Measurements from ENCODE around the gene PLPPR5.
"Not testable (repeated sequence)": the region's sequence is repeated elsewhere in the genome, so short reads cannot be mapped to it uniquely, and the experiment has no call there.

Gene PLPPR5

GRCh38 chr1:98919211-98919610 is 85.5 kb downstream of the PLPPR5 start:
- DNase-seq (ENCODE audit: low read depth in 2 of 2), result peak; percentile 68 to 72

DNA sequence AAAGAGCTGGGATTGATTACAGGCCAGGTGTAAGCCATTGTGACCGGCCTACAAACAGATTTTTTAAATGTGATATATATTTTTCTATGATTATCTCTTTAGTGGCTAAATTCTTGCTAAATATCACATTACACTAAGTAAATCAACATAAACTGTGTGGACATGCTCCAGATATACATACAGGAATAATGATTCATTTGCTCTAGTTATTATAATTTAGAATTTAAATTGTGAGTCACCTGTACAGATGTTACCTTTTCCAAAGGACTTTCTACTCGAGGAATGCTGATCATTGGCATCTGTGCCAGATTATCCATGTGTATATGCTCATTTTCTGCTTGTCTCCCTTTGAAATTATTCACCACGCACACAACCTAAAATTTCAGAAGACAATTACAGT is 90.1 kb downstream of the PLPPR5 start:
- DNase-seq (ENCODE audit: low read depth in 2 of 2), result no peak

DNA sequence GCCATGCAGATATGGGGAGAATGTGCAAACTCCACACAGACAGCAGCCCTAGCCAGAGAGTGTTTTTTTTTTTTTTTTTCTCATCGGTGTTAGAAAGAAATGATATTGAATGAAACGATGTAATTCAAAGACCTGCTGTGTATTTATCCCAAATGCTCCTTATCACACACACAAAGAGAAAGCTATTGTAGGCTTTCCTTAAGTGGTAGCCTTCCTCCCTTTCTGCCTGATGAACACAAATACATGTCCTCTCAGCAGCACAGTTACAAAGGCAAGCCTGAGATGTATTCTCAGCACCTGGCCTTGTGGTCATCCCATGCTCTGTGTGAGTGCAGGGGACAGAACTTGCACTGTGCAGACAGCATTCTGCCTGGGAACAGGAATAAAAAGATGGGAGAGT is 93.8 kb downstream of the PLPPR5 start:
- no peak for DNase-seq (ENCODE audit: low read depth in 2 of 2)

DNA sequence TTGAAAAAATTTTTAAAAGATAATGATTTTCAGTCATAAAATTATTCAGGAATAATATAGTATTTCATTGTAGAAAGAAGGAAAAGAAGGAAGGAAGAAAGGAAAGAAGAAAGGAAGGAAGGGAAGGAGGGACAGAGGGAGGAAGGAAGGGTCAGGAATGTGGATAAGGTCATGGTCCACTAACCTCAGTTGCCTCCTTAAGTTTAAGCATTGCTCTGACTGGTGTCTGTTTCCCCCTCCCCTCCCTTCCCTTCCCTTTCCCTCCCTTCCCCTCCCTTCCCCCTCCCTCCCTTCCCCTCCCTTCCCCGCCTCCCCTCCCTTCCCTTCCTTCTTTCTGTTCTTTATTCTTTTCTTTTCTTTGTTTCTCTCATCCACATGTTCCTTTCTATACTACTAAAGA is 95.7 kb downstream of the PLPPR5 start:
- DNase-seq (ENCODE audit: low read depth in 2 of 2), result no peak

GRCh38 chr1:98906809-98907208 is 97.9 kb downstream of the PLPPR5 start:
- DNase-seq (ENCODE audit: low read depth in 2 of 2), result no peak

DNA sequence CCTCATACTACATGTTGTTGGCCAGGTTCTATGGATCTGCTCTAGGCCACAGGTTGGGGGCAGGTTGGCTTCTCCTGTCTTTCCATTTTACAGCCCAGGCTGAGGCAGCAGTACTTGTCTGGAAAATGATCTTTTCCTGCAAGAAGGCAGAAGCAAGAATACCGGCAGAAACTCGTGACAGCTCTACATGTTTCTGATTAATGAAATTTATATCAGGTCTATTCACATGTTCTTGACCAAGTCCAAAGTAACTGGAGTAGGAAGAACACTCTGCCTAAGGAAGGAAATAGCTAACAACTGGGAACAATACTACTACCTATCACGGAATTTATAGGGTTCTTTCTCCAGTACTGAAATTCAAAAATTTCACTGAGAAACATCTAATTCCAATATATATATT is 98.3 kb downstream of the PLPPR5 start:
- DNase-seq (ENCODE audit: low read depth in 2 of 2), result no peak

DNA sequence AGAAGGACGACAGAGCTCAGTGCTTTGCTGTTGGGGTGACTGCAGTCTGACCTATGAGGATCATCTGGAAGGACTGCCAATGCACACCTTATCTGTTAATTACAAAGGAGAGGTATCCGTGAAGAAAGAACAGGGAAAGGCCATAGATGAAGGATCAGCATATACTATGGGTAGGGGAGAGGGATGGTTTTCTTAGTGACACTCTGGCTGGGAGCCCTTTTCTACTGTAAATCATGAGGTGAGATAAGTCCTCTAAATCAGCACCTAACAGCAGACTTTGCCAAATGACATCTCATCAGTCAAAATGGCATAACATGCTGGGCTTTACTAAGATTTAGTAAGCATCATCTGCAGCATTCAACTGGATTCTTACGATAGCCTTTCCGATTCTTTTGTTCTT is 100.0 kb downstream of the PLPPR5 start:
- DNase-seq (ENCODE audit: low read depth in 2 of 2), result no peak

- no peak for DNase-seq (ENCODE audit: low read depth in 2 of 2)
Observed at GRCh38 chr1:98903726-98904125, 100.9 kb downstream of the PLPPR5 start.

DNA sequence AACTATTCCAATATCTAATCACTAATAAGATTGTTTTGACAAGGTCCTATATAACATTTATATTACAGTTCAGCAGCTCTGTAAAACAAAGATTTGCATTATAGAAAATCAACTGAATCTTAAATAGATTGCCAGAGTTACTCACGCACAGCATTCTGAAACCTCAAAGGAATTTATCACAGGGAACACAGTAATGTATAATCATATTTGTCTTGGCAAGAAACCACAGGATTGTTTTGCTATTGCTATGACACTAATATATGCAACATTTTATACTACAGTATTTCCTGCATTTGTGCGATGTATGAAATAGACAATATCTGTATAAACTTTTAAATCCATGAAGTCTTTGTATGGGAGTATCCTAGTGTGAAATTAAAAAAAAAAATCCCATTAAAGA is 101.4 kb downstream of the PLPPR5 start:
- DNase-seq (ENCODE audit: low read depth in 2 of 2), result peak; percentile 63 to 72

GRCh38 chr1:98898940-98899339 is 105.7 kb downstream of the PLPPR5 start:
- DNase-seq (ENCODE audit: low read depth in 2 of 2), result no peak

DNA sequence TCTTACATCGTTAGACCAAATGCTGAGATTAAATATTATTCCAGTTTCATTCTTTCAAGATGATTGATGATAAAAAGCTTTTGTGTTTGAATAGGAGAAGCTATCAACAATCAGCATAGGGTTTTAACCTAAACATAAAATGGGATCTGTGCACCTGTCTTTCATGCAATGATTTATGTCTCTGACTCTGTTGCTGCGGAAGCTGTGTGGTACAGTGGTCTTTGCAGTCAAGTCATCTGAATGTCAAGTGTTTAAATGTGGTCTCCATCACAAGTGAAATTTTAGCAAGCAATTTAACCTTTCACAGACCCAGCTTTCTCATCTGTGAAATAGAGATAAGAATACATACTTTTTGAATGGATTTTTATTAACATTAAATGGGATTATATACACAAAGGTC is 107.2 kb downstream of the PLPPR5 start:
- DNase-seq (ENCODE audit: low read depth in 2 of 2), result no peak

- DNase-seq (ENCODE audit: low read depth in 2 of 2), result no peak
Observed at GRCh38 chr1:98896711-98897445, 107.8 kb downstream of the PLPPR5 start.

DNA sequence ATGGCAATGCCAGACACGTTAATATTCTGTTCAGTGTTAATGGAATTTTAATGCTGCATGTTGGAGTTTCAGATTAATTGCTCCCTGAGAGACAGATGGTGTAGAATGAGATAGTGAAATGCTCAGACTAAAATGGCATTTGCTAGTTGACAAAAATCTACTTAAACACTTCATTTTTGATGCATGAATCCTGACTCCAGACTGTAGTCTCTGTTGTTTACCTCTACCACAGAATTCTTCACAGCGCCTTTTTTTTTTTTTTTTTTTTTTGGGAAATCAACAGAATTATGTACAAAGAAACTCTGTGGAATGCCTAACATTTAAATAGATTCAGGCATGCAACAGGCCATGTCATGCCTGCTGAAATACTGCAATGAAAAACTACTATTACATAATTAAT is 111.3 kb downstream of the PLPPR5 start:
- no peak for DNase-seq (ENCODE audit: low read depth in 2 of 2)

DNA sequence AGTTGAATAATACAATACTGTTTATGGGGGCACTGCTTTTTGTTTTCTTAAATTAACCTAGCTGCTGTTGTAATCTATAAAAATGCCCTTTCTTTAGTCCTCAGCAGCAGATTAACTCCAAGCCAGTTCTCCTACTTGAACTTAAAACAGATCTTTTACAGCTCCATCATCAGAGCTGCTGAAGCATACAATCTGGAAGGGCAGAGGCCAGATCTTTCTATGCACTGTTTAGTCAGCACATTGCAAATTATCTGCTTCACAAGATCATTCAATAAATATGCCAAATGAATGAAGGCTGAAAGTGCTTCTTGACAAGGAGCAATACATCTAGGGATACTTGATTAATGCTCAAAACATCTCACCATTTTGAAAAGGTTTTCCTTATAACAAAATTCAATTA is 115.8 kb downstream of the PLPPR5 start:
- DNase-seq (ENCODE audit: low read depth in 2 of 2), result no peak

- no peak for DNase-seq (ENCODE audit: low read depth in 2 of 2)
Observed at GRCh38 chr1:98887507-98887906, 117.2 kb downstream of the PLPPR5 start.

GRCh38 chr1:98884864-98885263 is 119.8 kb downstream of the PLPPR5 start:
- no peak for DNase-seq (ENCODE audit: low read depth in 2 of 2)

- no peak for DNase-seq (ENCODE audit: low read depth in 2 of 2)
Observed at GRCh38 chr1:98881901-98882300, 122.8 kb downstream of the PLPPR5 start.

GRCh38 chr1:98881234-98881633 is 123.4 kb downstream of the PLPPR5 start:
- DNase-seq (ENCODE audit: low read depth in 2 of 2), result not testable (repeated sequence)

DNA sequence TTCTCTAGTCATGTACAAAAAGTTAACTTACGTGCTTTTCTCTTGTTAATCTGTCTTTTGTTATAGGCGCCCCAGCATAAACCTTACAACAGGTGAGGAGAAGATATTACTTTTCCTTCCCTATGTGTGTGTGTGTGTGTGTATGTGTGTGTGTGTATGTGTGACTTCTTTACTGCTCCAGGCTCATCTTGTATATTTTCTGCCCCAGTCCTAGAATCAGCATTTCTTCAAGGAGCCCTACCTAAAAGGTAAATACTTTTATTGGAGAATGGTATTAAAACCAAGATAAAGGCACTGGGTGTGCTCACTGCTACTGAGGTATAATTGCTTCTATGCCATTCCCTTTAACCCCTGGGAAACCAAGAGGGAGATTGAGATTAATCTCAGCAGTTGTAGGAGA is 129.8 kb downstream of the PLPPR5 start:
- no peak for DNase-seq (ENCODE audit: low read depth in 2 of 2)

DNA sequence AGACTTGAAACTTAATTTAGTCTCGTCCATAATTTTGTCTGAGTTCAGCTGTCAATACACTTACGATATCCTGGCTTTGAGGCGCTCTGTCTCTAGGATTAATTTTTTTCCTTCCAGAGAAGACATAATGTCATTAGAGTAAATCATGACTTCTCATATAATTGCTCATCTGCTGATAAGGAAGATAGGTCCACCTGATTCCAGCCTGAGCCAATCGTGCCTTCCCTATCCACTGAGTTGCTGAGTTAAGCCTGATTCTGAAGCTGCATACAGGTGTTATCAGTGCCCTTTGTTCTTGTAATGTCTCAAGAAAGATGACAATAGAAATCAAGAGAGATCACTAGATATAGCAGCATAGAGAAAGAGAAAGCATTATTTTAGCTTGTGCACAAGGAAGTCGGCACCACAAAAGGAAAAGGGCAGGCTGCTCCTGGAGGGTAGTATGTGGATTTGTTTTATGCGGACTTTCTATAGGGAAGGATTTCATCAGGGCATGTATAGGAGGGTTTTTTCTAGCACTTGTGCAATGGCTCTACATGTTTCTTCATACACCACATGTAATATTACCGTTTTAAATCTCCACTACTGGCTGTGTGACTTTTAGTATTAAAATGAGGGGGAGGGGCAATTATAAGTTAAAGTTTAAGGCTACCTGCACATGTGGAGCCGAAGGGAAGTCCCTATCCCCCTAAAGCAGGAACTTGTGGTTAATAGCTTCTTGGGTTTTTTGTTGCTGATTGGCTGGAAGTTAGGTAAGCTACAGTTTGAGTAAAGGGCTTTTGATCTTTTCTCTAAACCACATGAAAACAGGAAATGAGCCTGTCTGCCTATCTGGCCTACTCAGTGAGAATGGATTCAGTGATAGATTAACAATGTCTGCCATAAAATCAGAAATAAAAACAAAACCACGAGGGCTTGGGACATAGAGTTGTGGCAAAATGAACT is 133.4 kb downstream of the PLPPR5 start:
- no peak for DNase-seq (ENCODE audit: low read depth in 2 of 2)

GRCh38 chr1:98865796-98866195 is 138.9 kb downstream of the PLPPR5 start:
- no peak for DNase-seq (ENCODE audit: low read depth in 2 of 2)

DNA sequence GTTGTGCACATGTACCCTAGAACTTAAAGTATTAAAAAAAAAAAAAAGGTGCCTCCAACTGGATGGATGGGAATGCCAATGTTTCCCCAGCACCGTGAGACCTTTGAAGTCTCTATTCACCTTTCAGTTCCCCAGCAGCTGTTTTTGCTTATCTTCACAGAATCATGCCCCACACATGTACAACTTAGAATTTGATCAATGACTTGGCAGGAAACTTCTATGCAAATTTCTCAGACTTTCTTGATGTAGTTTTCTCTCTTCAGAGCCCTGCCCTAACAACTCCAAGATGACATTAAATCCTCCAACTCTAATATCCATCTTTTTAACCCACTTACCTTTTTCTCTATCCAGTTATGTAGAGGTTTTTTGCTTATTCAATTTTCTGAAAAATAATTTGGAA is 144.3 kb downstream of the PLPPR5 start:
- DNase-seq (ENCODE audit: low read depth in 2 of 2), result no peak

DNA sequence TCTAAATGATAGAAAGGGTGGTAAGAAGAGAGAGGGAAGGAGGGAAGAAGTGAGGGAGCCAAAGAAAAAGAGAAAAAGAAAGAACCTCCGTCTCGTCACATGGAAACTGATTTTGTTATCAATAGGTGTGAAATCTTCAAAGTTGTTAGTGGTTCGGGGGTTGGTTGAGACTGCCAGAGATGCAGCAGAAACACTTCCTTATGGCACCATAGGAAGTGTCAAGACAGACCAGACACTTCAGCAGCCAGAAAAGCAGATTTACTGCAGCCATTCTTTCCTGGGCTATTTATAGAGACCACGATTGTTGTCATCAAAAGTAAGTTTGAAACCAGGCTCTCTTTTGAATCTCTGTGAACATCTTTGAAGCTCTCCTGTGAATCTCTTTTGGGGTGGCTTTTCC is 150.5 kb downstream of the PLPPR5 start:
- DNase-seq (ENCODE audit: low read depth in 2 of 2), result no peak
